Activated T-helper 17 cell treated with anti-CD3 and anti-CD28 coated beads, Interleukin-2, amount 50 U/mL, for 72 hours (primary cell): Measurements from ENCODE around the gene ZNF609. TPM values are rescaled to one million over a fixed set of nuclear protein-coding genes. Genes with fewer than 3 reads are reported as not detected.

Experiments used
- ATAC-seq: fragments of 150-1000 bp; cut with Tn5 transposase; replicated peaks from 2 replicates; pipeline ENCODE4 v1.10.0; 2021; ENCODE audit warnings: mild to moderate bottlenecking, moderate library complexity
- H3K27ac Mint-ChIP-seq: one replicate; pipeline ENCODE4 v1.8.0; 2022; ENCODE audit warnings: mixed read lengths
- H3K27me3 Mint-ChIP-seq: one replicate; pipeline ENCODE4 v1.8.0; 2022; ENCODE audit warnings: mixed read lengths
- H3K36me3 Mint-ChIP-seq: one replicate; pipeline ENCODE4 v1.8.0; 2022; ENCODE audit warnings: low read depth, mild to moderate bottlenecking, mixed read lengths
- H3K4me1 Mint-ChIP-seq: one replicate; pipeline ENCODE4 v1.8.0; 2022; ENCODE audit warnings: mixed read lengths
- H3K4me3 Mint-ChIP-seq: one replicate; pipeline ENCODE4 v1.8.0; 2022; ENCODE audit warnings: mild to moderate bottlenecking, mixed read lengths
- H3K9me3 Mint-ChIP-seq: one replicate; pipeline ENCODE4 v1.8.0; 2022; ENCODE audit warnings: mixed read lengths
- total RNA-seq, 2 donors: library from RNA; stranded (reverse); gene quantifications; one replicate each; pipeline ENCODE4 v1.2.3, GENCODE V29; 2022

Gene ZNF609
- total RNA-seq, 2 donors from 2014 or later = 27.3 to 41.2 TPM

DNA sequence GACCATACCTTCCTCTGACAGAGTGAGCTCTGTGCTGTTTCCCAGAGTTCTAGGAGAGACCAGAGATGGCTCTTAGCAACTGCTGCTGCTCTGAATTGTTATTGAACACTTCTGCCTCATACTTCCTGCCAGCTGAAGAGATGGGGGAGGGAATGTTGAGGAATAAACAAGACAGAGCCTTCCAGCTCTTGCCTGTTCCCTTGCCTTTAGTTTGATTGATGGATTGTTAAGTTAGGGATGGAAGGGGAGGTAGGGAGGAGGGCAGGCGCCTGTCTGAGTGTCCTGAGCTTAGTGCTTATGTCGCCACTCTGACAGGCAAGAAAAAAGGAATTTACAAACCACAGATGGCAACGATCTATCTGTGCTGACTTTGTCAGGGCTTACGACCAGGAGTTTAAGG lies 42.8 kb downstream of the ZNF609 start:
- peak overlapping the region; percentile 58 for H3K4me3 Mint-ChIP-seq
- peak; percentile 52 for ATAC-seq
- no peaks in the 10 kb centered on the region for H3K9me3 Mint-ChIP-seq
- peaks cover 61% of the 10 kb centered on the region for H3K36me3 Mint-ChIP-seq
- peaks cover 66% of the 10 kb centered on the region for H3K4me1 Mint-ChIP-seq
- no peaks in the 10 kb centered on the region for H3K27me3 Mint-ChIP-seq
- H3K27ac Mint-ChIP-seq = peak overlapping the region; percentile 51

- Mint-ChIP-seq H3K36me3 (peaks cover 63% of the 10 kb centered on the region), H3K9me3 (no peaks in the 10 kb centered on the region), H3K27me3 (no peaks in the 10 kb centered on the region), H3K4me1 (peaks cover 62% of the 10 kb centered on the region), H3K27ac (peak overlapping the region; percentile 51), H3K4me3 (peak overlapping the region; percentile 58)
- ATAC-seq = peak; percentile 34
Observed at GRCh38 chr15:64503640-64504039, 43.3 kb downstream of the ZNF609 start.

DNA sequence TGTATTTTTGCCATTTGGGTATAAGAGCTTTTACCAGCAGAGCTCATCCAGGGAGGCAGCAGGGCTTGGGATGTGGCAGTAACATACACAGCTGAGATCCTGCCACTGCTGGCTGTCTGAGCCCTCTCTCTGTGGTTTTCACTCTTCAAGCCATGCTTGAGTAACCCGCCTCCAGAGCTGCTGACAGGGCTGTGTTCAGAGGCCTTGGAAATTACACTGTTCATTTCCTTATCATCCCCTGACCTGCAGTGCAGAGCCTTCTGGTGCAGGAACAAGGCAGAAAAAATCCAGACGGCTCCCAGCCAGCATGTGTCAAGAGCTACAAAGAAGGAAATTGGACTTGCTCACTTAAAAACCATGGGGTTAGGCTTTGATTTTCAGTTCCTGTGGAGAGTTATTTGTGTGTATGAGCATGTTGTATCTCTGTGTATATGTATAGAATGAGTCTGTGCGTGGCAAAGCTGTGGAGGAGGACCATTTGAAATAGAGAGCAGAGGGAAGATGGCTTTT lies 47.0 kb downstream of the ZNF609 start:
- H3K27ac Mint-ChIP-seq = peak overlapping the region; percentile 33
- peak overlapping the region; percentile 27 for H3K4me3 Mint-ChIP-seq
- ATAC-seq = peak; percentile 84
- no peaks in the 10 kb centered on the region for H3K9me3 Mint-ChIP-seq
- peaks cover 39% of the 10 kb centered on the region for H3K4me1 Mint-ChIP-seq
- no peaks in the 10 kb centered on the region for H3K27me3 Mint-ChIP-seq
- peaks cover 53% of the 10 kb centered on the region for H3K36me3 Mint-ChIP-seq

- Mint-ChIP-seq H3K4me3 (no peak overlapping the region), H3K36me3 (peaks cover 48% of the 10 kb centered on the region), H3K4me1 (peaks cover 35% of the 10 kb centered on the region), H3K27ac (peak overlapping the region; percentile 33), H3K9me3 (no peaks in the 10 kb centered on the region), H3K27me3 (no peaks in the 10 kb centered on the region)
- ATAC-seq = no peak
Observed at GRCh38 chr15:64507845-64508244, 47.5 kb downstream of the ZNF609 start.

DNA sequence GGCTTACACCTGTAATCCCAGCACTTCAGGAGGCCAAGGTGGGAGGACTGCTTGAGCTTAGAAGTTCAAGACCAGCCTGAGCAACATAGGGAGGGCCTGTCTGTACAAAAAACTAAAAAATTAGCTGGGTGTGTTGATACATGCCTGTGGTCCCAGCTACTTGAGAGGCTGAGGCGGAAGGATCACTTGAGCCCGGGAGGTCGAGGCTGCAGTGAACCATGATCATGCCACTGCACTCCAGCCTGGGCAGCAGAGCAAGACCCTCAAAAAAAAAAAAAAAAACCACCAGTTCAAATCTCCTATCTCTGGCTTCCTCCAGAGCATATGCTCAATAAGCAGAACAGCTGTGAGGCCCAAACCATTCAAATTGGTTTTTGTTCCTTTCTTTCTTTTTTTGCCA lies 53.4 kb downstream of the ZNF609 start:
- ATAC-seq = no peak
- H3K27me3 Mint-ChIP-seq = no peaks in the 10 kb centered on the region

DNA sequence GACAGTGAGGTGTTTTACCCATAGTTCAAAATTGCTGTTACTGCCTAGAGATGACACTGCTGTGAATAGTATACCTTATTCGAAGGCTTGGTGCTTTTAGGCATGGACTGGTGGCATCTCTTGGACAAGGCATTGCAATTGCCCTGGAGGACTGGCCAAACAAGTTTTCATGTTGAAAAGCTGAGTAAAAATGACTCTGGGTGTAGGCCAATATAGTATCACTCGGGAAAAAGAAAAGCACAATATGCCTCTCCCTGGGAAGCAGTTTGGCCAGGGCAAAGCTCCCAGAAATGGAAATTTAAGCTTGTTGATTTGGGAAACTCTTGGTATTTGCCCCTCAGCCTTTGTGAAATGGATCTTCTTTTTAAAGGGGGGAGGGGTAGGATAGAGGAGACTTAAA lies 54.8 kb downstream of the ZNF609 start:
- Mint-ChIP-seq H3K27me3 (no peaks in the 10 kb centered on the region), H3K27ac (no peak overlapping the region), H3K4me3 (peak overlapping the region; percentile 26), H3K4me1 (peaks cover 11% of the 10 kb centered on the region), H3K9me3 (no peaks in the 10 kb centered on the region), H3K36me3 (peaks cover 11% of the 10 kb centered on the region)
- ATAC-seq = no peak

More for the DNA sequence above, 53.4 kb downstream of the ZNF609 start:
- H3K9me3 Mint-ChIP-seq = no peaks in the 10 kb centered on the region
- peaks cover 20% of the 10 kb centered on the region for H3K4me1 Mint-ChIP-seq
- H3K36me3 Mint-ChIP-seq = peaks cover 20% of the 10 kb centered on the region
- H3K4me3 Mint-ChIP-seq = no peak overlapping the region
- H3K27ac Mint-ChIP-seq = no peak overlapping the region

DNA sequence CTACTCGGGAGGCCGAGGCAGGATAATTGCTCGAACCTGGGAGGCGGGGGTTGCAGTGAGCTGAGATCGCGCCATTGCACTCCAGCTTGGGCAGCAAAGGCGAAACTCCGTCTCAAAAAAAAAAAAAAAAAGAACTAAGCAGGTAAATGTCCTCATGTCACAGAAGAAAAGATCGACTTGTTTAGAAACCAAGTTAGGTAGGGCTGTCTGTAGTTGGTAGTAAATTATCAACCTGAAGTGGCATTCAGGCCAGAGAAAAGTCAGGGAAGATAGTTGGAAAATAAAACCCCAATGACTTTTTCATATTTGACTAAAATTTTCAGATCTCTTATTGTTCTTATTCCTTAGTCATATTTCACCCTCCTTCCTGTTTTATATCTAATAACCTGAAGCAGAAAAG lies 55.4 kb downstream of the ZNF609 start:
- Mint-ChIP-seq H3K27me3 (no peaks in the 10 kb centered on the region), H3K36me3 (peaks cover 15% of the 10 kb centered on the region), H3K27ac (no peak overlapping the region), H3K9me3 (no peaks in the 10 kb centered on the region), H3K4me1 (peaks cover 13% of the 10 kb centered on the region), H3K4me3 (no peak overlapping the region)
- no peak for ATAC-seq

- H3K27me3 Mint-ChIP-seq = no peaks in the 10 kb centered on the region
- H3K4me3 Mint-ChIP-seq = no peak overlapping the region
- H3K36me3 Mint-ChIP-seq = peaks cover 20% of the 10 kb centered on the region
- no peak for ATAC-seq
- H3K4me1 Mint-ChIP-seq = peaks cover 22% of the 10 kb centered on the region
- no peaks in the 10 kb centered on the region for H3K9me3 Mint-ChIP-seq
- H3K27ac Mint-ChIP-seq = no peak overlapping the region
Observed at GRCh38 chr15:64519897-64520296, 59.5 kb downstream of the ZNF609 start.

DNA sequence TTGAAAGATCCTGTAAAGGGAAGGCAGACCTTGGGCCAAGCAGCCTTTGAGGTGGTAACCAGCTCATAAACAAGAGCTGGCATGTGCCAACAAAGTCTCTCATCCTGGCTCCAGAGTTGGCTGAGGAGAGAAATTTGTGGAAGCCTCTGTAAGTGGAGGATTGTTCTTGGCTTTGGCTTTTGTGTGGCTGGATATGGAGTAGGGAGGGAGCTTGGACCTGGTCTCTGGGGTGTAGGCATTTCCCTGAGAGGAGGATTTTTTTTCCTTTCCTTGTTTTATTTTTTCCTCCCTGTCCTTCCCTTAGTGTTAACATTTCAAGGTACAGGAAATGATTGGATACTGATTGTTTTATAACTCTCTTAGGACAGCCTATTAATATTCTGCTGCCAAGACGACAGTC lies 60.8 kb downstream of the ZNF609 start:
- no peak for ATAC-seq
- Mint-ChIP-seq H3K4me1 (peaks cover 27% of the 10 kb centered on the region), H3K36me3 (peaks cover 24% of the 10 kb centered on the region), H3K4me3 (no peak overlapping the region), H3K27me3 (no peaks in the 10 kb centered on the region), H3K27ac (peak overlapping the region; percentile 28), H3K9me3 (no peaks in the 10 kb centered on the region)

DNA sequence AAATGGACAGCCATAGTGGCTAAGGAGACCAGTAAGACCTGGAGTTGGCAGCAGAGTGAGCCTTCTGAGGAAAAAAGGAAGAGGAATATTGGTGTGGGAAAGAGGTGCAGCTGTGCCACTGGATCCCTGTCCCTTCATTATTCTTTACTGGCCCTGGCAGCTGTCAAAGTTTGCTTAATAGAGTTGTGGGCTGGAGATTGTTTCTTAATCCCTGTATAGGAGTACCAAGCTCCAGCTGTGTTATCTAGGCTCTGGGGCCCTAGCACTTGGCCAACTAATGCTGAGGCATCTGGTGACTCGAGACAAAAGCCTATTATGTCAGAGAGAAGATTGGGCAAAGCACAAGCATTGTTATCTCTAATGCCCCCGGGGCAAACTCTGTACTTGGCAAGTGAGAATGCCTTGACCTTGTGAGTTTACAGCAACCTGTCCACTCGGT lies 61.4 kb downstream of the ZNF609 start:
- peaks cover 27% of the 10 kb centered on the region for H3K4me1 Mint-ChIP-seq
- no peak for ATAC-seq
- H3K27me3 Mint-ChIP-seq = no peaks in the 10 kb centered on the region

GRCh38 chr15:64522226-64522823 lies 61.9 kb downstream of the ZNF609 start:
- peaks cover 28% of the 10 kb centered on the region for H3K4me1 Mint-ChIP-seq
- peaks cover 24% of the 10 kb centered on the region for H3K36me3 Mint-ChIP-seq
- H3K27ac Mint-ChIP-seq = no peak overlapping the region
- no peak overlapping the region for H3K4me3 Mint-ChIP-seq
- H3K9me3 Mint-ChIP-seq = no peaks in the 10 kb centered on the region
- H3K27me3 Mint-ChIP-seq = no peaks in the 10 kb centered on the region
- no peak for ATAC-seq

More for the DNA sequence above, 61.4 kb downstream of the ZNF609 start:
- Mint-ChIP-seq H3K9me3 (no peaks in the 10 kb centered on the region), H3K27ac (no peak overlapping the region), H3K36me3 (peaks cover 28% of the 10 kb centered on the region), H3K4me3 (no peak overlapping the region)

DNA sequence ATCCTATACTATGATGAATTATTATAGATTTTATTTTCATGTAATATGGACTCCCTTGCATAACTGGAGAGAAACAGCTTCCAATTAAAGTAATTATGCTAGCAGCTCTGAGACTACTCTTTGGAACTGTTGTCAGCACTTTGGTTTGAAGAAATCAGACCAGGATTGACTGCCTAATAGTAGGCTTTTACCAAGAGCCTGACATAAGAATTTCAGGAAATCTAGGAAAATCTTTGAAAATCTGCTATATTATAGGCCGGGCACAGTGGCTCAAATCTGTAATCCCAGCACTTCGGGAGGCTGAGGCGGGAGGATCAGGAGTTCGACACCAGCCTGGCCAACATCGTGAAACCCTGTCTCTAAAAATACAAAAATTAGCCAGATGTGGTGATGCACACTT lies 62.9 kb downstream of the ZNF609 start:
- H3K36me3 Mint-ChIP-seq = peaks cover 24% of the 10 kb centered on the region
- no peak overlapping the region for H3K27ac Mint-ChIP-seq
- H3K9me3 Mint-ChIP-seq = no peaks in the 10 kb centered on the region
- no peaks in the 10 kb centered on the region for H3K27me3 Mint-ChIP-seq
- H3K4me3 Mint-ChIP-seq = no peak overlapping the region
- H3K4me1 Mint-ChIP-seq = peaks cover 29% of the 10 kb centered on the region
- ATAC-seq = no peak

- H3K27ac Mint-ChIP-seq = no peak overlapping the region
- peaks cover 24% of the 10 kb centered on the region for H3K36me3 Mint-ChIP-seq
- peaks cover 26% of the 10 kb centered on the region for H3K4me1 Mint-ChIP-seq
- no peaks in the 10 kb centered on the region for H3K9me3 Mint-ChIP-seq
- H3K27me3 Mint-ChIP-seq = no peaks in the 10 kb centered on the region
- H3K4me3 Mint-ChIP-seq = no peak overlapping the region
- peak; percentile 24 for ATAC-seq
Observed at GRCh38 chr15:64524778-64525177, 64.4 kb downstream of the ZNF609 start.

DNA sequence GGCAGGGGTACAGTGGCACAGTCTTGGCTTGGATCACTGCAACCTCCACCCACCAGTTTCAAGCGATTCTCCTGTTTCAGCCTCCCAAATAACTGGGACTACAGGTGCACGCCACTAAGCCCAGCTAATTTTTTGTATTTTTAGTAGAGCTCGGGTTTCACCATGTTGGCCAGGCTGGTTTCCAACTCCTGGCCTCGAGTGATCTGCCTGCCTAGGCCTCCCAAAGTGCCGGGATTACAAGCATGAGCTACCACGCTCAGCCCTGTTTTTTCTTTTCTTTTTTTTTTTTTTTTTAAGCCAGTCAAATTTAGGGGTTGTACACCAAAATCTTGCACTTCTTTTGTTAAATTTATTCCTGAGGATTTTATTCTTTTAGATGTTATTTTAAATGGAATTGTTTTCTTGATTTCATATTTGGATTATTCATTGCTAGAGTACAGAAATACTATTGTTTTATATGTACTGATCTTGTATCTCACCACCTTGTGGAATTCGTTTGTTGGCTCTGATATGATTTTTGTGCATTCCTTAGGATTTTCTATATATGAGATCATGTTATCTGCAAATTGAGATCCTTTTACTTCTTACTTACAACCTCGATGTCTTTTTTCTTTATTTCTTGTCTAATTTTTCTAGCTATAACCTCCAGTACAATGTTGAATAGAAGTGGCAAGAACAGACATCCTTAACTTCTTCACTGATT lies 65.6 kb downstream of the ZNF609 start:
- Mint-ChIP-seq H3K4me1 (peaks cover 23% of the 10 kb centered on the region), H3K36me3 (peaks cover 17% of the 10 kb centered on the region)

More for the DNA sequence above, 65.6 kb downstream of the ZNF609 start:
- Mint-ChIP-seq H3K27ac (no peak overlapping the region), H3K27me3 (no peaks in the 10 kb centered on the region), H3K4me3 (no peak overlapping the region), H3K9me3 (no peaks in the 10 kb centered on the region)
- no peak for ATAC-seq
